ENCODE data around the gene GNPDA1. TPM values are rescaled to one million over a fixed set of nuclear protein-coding genes. Genes with fewer than 3 reads are reported as not detected.

GNPDA1 gene
- total RNA-seq, 1 donor from 2014 or later, result 20.2 TPM

DNA sequence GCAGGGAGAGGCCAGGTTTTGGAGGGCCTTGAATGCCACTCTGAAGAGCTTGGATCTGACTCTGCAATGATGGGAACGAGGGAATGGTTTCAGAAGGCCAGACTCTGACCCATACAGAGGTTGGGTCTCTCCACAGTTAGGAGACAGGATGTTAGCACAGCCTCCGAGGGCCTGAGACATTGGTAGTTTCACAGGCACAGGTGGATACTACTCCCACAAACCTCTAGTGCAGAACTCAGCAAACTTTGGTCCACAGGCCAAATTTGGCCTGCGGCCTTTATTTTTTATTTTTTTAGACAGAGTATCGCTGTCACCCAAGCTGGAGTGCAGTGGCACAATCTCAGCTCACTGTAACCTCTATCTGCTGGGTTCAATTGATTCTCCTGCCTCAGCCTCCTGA, 2.9 kb downstream of the GNPDA1 start:
- H3K36me3 Mint-ChIP-seq (ENCODE audit: unreplicated experiment), result no peaks in the 10 kb centered on the region
- no peaks in the 10 kb centered on the region for H3K4me1 Mint-ChIP-seq (ENCODE audit: low read depth, unreplicated experiment)
- H3K9me3 Mint-ChIP-seq (ENCODE audit: unreplicated experiment), result peaks cover 2% of the 10 kb centered on the region
- no peak overlapping the region for H3K27ac Mint-ChIP-seq (ENCODE audit: unreplicated experiment)
- peaks cover 5% of the 10 kb centered on the region for H3K27me3 Mint-ChIP-seq (ENCODE audit: unreplicated experiment)
- TF ChIP-seq, protein P1, sequence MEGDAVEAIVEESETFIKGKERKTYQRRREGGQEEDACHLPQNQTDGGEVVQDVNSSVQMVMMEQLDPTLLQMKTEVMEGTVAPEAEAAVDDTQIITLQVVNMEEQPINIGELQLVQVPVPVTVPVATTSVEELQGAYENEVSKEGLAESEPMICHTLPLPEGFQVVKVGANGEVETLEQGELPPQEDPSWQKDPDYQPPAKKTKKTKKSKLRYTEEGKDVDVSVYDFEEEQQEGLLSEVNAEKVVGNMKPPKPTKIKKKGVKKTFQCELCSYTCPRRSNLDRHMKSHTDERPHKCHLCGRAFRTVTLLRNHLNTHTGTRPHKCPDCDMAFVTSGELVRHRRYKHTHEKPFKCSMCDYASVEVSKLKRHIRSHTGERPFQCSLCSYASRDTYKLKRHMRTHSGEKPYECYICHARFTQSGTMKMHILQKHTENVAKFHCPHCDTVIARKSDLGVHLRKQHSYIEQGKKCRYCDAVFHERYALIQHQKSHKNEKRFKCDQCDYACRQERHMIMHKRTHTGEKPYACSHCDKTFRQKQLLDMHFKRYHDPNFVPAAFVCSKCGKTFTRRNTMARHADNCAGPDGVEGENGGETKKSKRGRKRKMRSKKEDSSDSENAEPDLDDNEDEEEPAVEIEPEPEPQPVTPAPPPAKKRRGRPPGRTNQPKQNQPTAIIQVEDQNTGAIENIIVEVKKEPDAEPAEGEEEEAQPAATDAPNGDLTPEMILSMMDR (IDR thresholded peaks at IDR 0.05; ENCODE audit: partially characterized antibody, unreplicated experiment), result no peak
- no peak for DNase-seq
- no peak overlapping the region for H3K4me3 Mint-ChIP-seq (ENCODE audit: unreplicated experiment)

DNA sequence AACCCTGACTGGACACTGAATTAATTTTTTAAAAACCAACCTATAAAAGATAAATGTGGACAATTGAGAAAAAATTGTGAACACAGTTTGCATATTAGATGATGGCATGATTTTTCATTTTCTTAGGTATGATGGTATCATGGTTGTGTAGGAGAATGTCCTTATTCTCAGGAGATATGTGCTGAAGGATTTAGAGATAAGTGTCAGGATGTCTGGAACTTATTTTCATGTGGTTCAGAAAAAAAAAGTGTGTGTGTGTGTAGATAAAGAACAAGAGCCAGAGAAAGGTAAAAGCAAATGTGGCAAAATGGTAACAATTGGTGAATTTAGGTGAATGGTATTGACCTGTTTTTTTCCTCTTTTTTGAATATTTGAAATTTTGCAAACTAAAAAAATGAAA, 4.0 kb downstream of the GNPDA1 start:
- TF ChIP-seq, protein P1 (IDR thresholded peaks at IDR 0.05; ENCODE audit: partially characterized antibody, unreplicated experiment), result no peak
- Mint-ChIP-seq H3K36me3 (ENCODE audit: unreplicated experiment) (no peaks in the 10 kb centered on the region), H3K9me3 (ENCODE audit: unreplicated experiment) (peaks cover 2% of the 10 kb centered on the region), H3K4me1 (ENCODE audit: low read depth, unreplicated experiment) (no peaks in the 10 kb centered on the region), H3K4me3 (ENCODE audit: unreplicated experiment) (no peak overlapping the region), H3K27ac (ENCODE audit: unreplicated experiment) (no peak overlapping the region), H3K27me3 (ENCODE audit: unreplicated experiment) (peaks cover 5% of the 10 kb centered on the region)
- no peak for DNase-seq

DNA sequence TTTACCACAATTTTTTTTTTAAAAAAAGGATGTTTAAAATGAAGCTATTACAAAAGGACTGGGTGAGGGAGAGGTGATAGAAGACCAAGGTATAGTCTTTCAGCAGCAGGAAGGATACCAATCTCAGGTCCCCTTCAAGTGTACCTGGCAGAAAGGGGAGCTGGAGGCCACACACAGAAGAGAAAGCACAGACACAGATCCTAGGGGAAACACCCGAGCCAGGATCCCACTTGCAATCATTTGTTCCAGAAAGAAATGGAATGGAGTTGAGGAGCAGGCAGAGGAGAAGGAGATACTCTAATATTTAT, 5.6 kb downstream of the GNPDA1 start:
- no peak for DNase-seq
- TF ChIP-seq, protein P1 (IDR thresholded peaks at IDR 0.05; ENCODE audit: partially characterized antibody, unreplicated experiment), result no peak
- H3K9me3 Mint-ChIP-seq (ENCODE audit: unreplicated experiment), result peaks cover 2% of the 10 kb centered on the region
- no peaks in the 10 kb centered on the region for H3K36me3 Mint-ChIP-seq (ENCODE audit: unreplicated experiment)
- H3K4me1 Mint-ChIP-seq (ENCODE audit: low read depth, unreplicated experiment), result no peaks in the 10 kb centered on the region
- no peak overlapping the region for H3K27ac Mint-ChIP-seq (ENCODE audit: unreplicated experiment)
- peaks cover 5% of the 10 kb centered on the region for H3K27me3 Mint-ChIP-seq (ENCODE audit: unreplicated experiment)
- no peak overlapping the region for H3K4me3 Mint-ChIP-seq (ENCODE audit: unreplicated experiment)

DNA sequence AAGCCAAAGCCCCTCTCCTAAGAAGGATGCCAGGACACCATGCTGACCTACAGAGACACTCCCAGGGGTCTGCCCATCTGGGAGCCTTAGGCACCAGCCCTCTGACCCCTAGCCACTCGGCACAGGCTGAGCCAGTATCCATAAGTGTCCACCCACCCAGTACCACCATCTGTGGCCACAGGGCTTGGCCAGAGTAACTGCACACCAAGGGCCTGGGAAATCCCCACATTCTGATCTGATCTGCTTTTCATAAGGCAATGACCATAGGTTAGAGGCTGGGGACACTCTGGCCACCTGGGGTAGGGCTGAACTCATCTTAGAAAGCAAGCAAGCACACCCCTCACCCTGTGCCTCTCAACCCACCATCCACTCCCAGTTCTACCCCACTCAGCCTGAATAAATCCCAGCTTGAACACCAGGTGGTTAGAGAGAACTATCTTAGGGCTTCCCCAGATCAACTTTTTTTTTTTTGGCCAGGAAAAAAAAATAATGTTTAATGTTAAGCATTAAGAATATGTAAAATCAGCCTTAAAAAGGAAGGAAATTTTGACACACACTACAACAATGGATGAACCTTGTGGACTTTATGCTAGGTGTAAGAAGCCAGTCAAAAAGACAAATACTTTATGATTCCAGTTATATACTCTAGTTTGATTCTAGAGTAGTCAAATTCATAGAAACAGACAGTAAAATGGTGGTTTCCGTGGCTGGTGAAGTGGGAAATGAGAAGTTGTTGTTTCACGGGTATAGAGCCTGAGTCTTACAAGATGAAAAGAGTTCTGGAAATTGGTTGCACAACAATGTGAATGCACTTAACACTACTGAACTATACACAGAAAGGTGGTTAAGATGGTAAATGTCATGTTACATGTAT, 6.2 kb downstream of the GNPDA1 start:
- Mint-ChIP-seq H3K4me1 (ENCODE audit: low read depth, unreplicated experiment) (no peaks in the 10 kb centered on the region), H3K36me3 (ENCODE audit: unreplicated experiment) (no peaks in the 10 kb centered on the region), H3K4me3 (ENCODE audit: unreplicated experiment) (no peak overlapping the region), H3K27ac (ENCODE audit: unreplicated experiment) (no peak overlapping the region), H3K27me3 (ENCODE audit: unreplicated experiment) (peaks cover 5% of the 10 kb centered on the region), H3K9me3 (ENCODE audit: unreplicated experiment) (peaks cover 2% of the 10 kb centered on the region)
- TF ChIP-seq, protein P1 (IDR thresholded peaks at IDR 0.05; ENCODE audit: partially characterized antibody, unreplicated experiment), result no peak
- no peak for DNase-seq

DNA sequence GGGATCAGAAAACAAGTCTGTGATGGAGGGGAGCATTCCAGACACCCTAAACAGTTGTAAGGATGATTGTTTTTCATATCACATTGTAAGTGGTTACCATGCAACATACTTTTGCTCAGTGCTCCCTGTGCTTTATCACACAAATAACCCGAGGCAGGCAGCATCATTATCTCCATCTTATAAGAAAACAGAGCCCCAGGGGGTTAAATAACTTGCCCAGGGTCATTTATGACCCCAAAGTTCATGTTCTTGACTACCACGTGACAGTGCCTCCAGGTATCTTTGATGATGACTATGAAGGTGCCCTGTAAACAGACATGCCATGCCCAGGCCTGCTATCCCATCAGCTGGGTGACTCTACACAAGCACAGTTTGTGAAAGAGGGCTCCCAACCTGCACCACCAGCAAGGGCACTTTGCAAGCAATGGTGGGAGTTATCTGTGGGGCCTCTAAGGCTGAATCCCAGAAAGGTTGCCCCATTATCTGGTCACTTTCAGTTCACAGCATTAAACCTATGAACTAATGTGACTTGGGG, 9.5 kb downstream of the GNPDA1 start:
- no peak for DNase-seq
- Mint-ChIP-seq H3K9me3 (ENCODE audit: unreplicated experiment) (peaks cover 5% of the 10 kb centered on the region), H3K4me1 (ENCODE audit: low read depth, unreplicated experiment) (peaks cover 2% of the 10 kb centered on the region), H3K36me3 (ENCODE audit: unreplicated experiment) (peaks cover 10% of the 10 kb centered on the region), H3K27ac (ENCODE audit: unreplicated experiment) (no peak overlapping the region), H3K4me3 (ENCODE audit: unreplicated experiment) (no peak overlapping the region), H3K27me3 (ENCODE audit: unreplicated experiment) (peaks cover 3% of the 10 kb centered on the region)
- TF ChIP-seq, protein P1 (IDR thresholded peaks at IDR 0.05; ENCODE audit: partially characterized antibody, unreplicated experiment), result no peak
